ENCODE results near the gene FAF1.

Gene FAF1

GRCh38 chr1:50611675-50612074 lies 348.4 kb downstream of the FAF1 start:
- no peak for DNase-seq

- peak; percentile 25 to 44 for DNase-seq
Observed at GRCh38 chr1:50610563-50610962, 349.5 kb downstream of the FAF1 start.

GRCh38 chr1:50609508-50609907 lies 350.6 kb downstream of the FAF1 start:
- DNase-seq = no peak

- no peak for DNase-seq
Observed at GRCh38 chr1:50605186-50605875, 354.7 kb downstream of the FAF1 start.

- no peak for DNase-seq
Observed at GRCh38 chr1:50604580-50604979, 355.5 kb downstream of the FAF1 start.

- DNase-seq = no peak
Observed at GRCh38 chr1:50603274-50604271, 356.5 kb downstream of the FAF1 start.

- no peak for DNase-seq
Observed at GRCh38 chr1:50599546-50599945, 360.5 kb downstream of the FAF1 start.

- DNase-seq = no peak
Observed at GRCh38 chr1:50595874-50596273, 364.2 kb downstream of the FAF1 start.

GRCh38 chr1:50593515-50593914 lies 366.6 kb downstream of the FAF1 start:
- DNase-seq = no peak

GRCh38 chr1:50591598-50591997 lies 368.5 kb downstream of the FAF1 start:
- no peak for DNase-seq

GRCh38 chr1:50582346-50582745 lies 377.7 kb downstream of the FAF1 start:
- DNase-seq = no peak

GRCh38 chr1:50570066-50570468 lies 390.0 kb downstream of the FAF1 start:
- DNase-seq = no peak

- no peak for DNase-seq
Observed at GRCh38 chr1:50568782-50569181, 391.3 kb downstream of the FAF1 start.

- no peak for DNase-seq
Observed at GRCh38 chr1:50566405-50566804, 393.7 kb downstream of the FAF1 start.

- DNase-seq = no peak
Observed at GRCh38 chr1:50564417-50564816, 395.6 kb downstream of the FAF1 start.

- DNase-seq = no peak
Observed at GRCh38 chr1:50562106-50562505, 398.0 kb downstream of the FAF1 start.

GRCh38 chr1:50559421-50559820 lies 400.6 kb downstream of the FAF1 start:
- no peak for DNase-seq

GRCh38 chr1:50553921-50554320 lies 406.1 kb downstream of the FAF1 start:
- DNase-seq = no peak

GRCh38 chr1:50548243-50548642 lies 411.8 kb downstream of the FAF1 start:
- no peak for DNase-seq

- DNase-seq = no peak
Observed at GRCh38 chr1:50542362-50542761, 417.7 kb downstream of the FAF1 start.

GRCh38 chr1:50538476-50538875 lies 421.6 kb downstream of the FAF1 start:
- DNase-seq = no peak

GRCh38 chr1:50531601-50532000 lies 428.5 kb downstream of the FAF1 start:
- no peak for DNase-seq

GRCh38 chr1:50531027-50531426 lies 429.0 kb downstream of the FAF1 start:
- DNase-seq = no peak

- DNase-seq = no peak
Observed at GRCh38 chr1:50529510-50529909, 430.6 kb downstream of the FAF1 start.
